ENCODE measurements around the gene NOP10. TPM values are rescaled to one million over a fixed set of nuclear protein-coding genes. Genes with fewer than 3 reads are reported as not detected.
A peak's percentile ranks its signal among the peaks of the same experiment; 100 is the strongest.

Gene NOP10
- total and polyA plus RNA-seq, 2 donors (not counting 1 experiment from before 2014, with no cell fraction given) = 189 to 277 TPM

GRCh38 chr15:34341381-34342212 is 1.3 kb downstream of the NOP10 start:
- Histone ChIP-seq H3K4me3 (replicated peaks in 1 of 4; ENCODE audit: control extremely low read depth in 1 of 4, insufficient read depth in 1 of 4, low read depth in 3 of 4, low read length in 4 of 4) (peak overlapping the region; percentile 58 to 99 (median 93)), H3K9ac (ENCODE audit: insufficient read depth, low read length) (no peak overlapping the region), H2AFZ (ENCODE audit: low read length) (no peak overlapping the region), H3K27me3 (ENCODE audit: control insufficient read depth, insufficient read depth, low read length) (no peaks in the 10 kb centered on the region), H3K4me1 (ENCODE audit: control insufficient read depth, extremely low read depth, insufficient read depth, low read length) (peaks cover 6% of the 10 kb centered on the region), H3K36me3 (ENCODE audit: control insufficient read depth, insufficient read depth, low read length) (no peaks in the 10 kb centered on the region), H3K4me2 (ENCODE audit: extremely low read depth, insufficient read depth, low read length) (peak overlapping the region; percentile 73), H3K27ac (ENCODE audit: insufficient read depth, low read length) (no peak overlapping the region), H3K9me3 (ENCODE audit: control insufficient read depth, insufficient read depth, low read depth, low read length) (no peaks in the 10 kb centered on the region), H4K20me1 (ENCODE audit: control insufficient read depth, extremely low read depth, insufficient read depth, low read length) (no peaks in the 10 kb centered on the region), H3K79me2 (ENCODE audit: control insufficient read depth, insufficient read depth, low read length) (peaks cover 19% of the 10 kb centered on the region)
- no peak for TF ChIP-seq EZH2 (IDR thresholded peaks at IDR 0.05; ENCODE audit: low read length, missing control alignments)
- TF ChIP-seq CTCF (conservative IDR thresholded peaks at IDR 0.05 in 1 of 2, IDR thresholded peaks at IDR 0.05 in 1 of 2; ENCODE audit: low read depth in 1 of 2, low read length in 2 of 2) = no peak
- DNase-seq (ENCODE audit: low read depth in 2 of 2) = no peak

DNA sequence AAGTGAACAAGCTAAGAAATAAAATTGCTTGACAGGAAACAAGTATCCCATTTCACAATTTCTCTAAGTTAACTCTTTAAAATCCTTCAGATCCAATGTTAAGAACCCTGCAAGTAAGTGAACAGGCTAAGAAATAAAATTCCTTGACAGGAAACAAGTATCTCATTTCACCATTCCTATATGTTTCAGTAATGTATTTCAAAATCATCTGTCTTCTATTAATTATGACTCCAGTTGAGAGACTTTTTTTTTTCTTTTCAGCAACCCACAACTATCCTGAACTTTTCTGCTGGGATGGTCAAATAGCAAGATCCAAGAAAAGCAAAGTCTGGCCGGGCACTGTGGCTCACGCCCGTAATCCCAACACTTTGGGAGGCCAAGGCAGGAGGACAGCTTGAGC is 3.0 kb downstream of the NOP10 start:
- no peak for TF ChIP-seq EZH2 (IDR thresholded peaks at IDR 0.05; ENCODE audit: low read length, missing control alignments)
- no peak for TF ChIP-seq CTCF (conservative IDR thresholded peaks at IDR 0.05 in 1 of 2, IDR thresholded peaks at IDR 0.05 in 1 of 2; ENCODE audit: low read depth in 1 of 2, low read length in 2 of 2)
- Histone ChIP-seq H3K4me1 (ENCODE audit: control insufficient read depth, extremely low read depth, insufficient read depth, low read length) (peaks cover 6% of the 10 kb centered on the region), H3K4me2 (ENCODE audit: extremely low read depth, insufficient read depth, low read length) (no peak overlapping the region), H3K36me3 (ENCODE audit: control insufficient read depth, insufficient read depth, low read length) (no peaks in the 10 kb centered on the region), H3K27me3 (ENCODE audit: control insufficient read depth, insufficient read depth, low read length) (no peaks in the 10 kb centered on the region), H3K27ac (ENCODE audit: insufficient read depth, low read length) (no peak overlapping the region), H4K20me1 (ENCODE audit: control insufficient read depth, extremely low read depth, insufficient read depth, low read length) (no peaks in the 10 kb centered on the region), H3K79me2 (ENCODE audit: control insufficient read depth, insufficient read depth, low read length) (peaks cover 19% of the 10 kb centered on the region), H2AFZ (ENCODE audit: low read length) (no peak overlapping the region), H3K9me3 (ENCODE audit: control insufficient read depth, insufficient read depth, low read depth, low read length) (no peaks in the 10 kb centered on the region), H3K9ac (ENCODE audit: insufficient read depth, low read length) (no peak overlapping the region), H3K4me3 (replicated peaks in 1 of 4; ENCODE audit: control extremely low read depth in 1 of 4, insufficient read depth in 1 of 4, low read depth in 3 of 4, low read length in 4 of 4) (no peak overlapping the region)
- DNase-seq (ENCODE audit: low read depth in 2 of 2) = no peak

GRCh38 chr15:34338347-34338746 is 4.6 kb downstream of the NOP10 start:
- H3K36me3 ChIP-seq (ENCODE audit: control insufficient read depth, insufficient read depth, low read length) = no peaks in the 10 kb centered on the region
- H3K4me3 ChIP-seq (replicated peaks in 1 of 4; ENCODE audit: control extremely low read depth in 1 of 4, insufficient read depth in 1 of 4, low read depth in 3 of 4, low read length in 4 of 4) = peak overlapping the region in 2 of 4 experiments; percentile 44 to 47
- DNase-seq (ENCODE audit: low read depth in 2 of 2) = no peak
- H3K79me2 ChIP-seq (ENCODE audit: control insufficient read depth, insufficient read depth, low read length) = peaks cover 19% of the 10 kb centered on the region
- peak overlapping the region; percentile 58 for H3K27ac ChIP-seq (ENCODE audit: insufficient read depth, low read length)
- peak overlapping the region; percentile 23 for H3K4me2 ChIP-seq (ENCODE audit: extremely low read depth, insufficient read depth, low read length)
- H2AFZ ChIP-seq (ENCODE audit: low read length) = no peak overlapping the region
- TF ChIP-seq EZH2 (IDR thresholded peaks at IDR 0.05; ENCODE audit: low read length, missing control alignments) (no peak), CTCF (conservative IDR thresholded peaks at IDR 0.05 in 1 of 2, IDR thresholded peaks at IDR 0.05 in 1 of 2; ENCODE audit: low read depth in 1 of 2, low read length in 2 of 2) (no peak)
- no peak overlapping the region for H3K9ac ChIP-seq (ENCODE audit: insufficient read depth, low read length)
- H3K27me3 ChIP-seq (ENCODE audit: control insufficient read depth, insufficient read depth, low read length) = no peaks in the 10 kb centered on the region
- H4K20me1 ChIP-seq (ENCODE audit: control insufficient read depth, extremely low read depth, insufficient read depth, low read length) = no peaks in the 10 kb centered on the region
- peaks cover 7% of the 10 kb centered on the region for H3K4me1 ChIP-seq (ENCODE audit: control insufficient read depth, extremely low read depth, insufficient read depth, low read length)
- H3K9me3 ChIP-seq (ENCODE audit: control insufficient read depth, insufficient read depth, low read depth, low read length) = no peaks in the 10 kb centered on the region

Measured in fibroblast of lung (primary cell).